Activated naive CD4-positive, alpha-beta T cell treated with anti-CD3 and anti-CD28 coated beads, Interleukin-2, amount 50 U/mL, for 24 hours (primary cell): ENCODE results near the gene NR2C1.
"Not testable (repeated sequence)": the region's sequence is repeated elsewhere in the genome, so short reads cannot be mapped to it uniquely, and the experiment has no call there.

Experiments used
- H3K27ac Mint-ChIP-seq: one replicate; pipeline ENCODE4 v1.8.0; 2021; ENCODE audit warnings: mild to moderate bottlenecking, mixed read lengths
- H3K27me3 Mint-ChIP-seq: one replicate; pipeline ENCODE4 v1.8.0; 2021; ENCODE audit warnings: mixed read lengths
- H3K36me3 Mint-ChIP-seq: one replicate; pipeline ENCODE4 v1.8.0; 2021; ENCODE audit warnings: mixed read lengths
- H3K4me1 Mint-ChIP-seq: one replicate; pipeline ENCODE4 v1.8.0; 2021; ENCODE audit warnings: mixed read lengths
- H3K4me3 Mint-ChIP-seq: one replicate; pipeline ENCODE4 v1.8.0; 2021; ENCODE audit warnings: mild to moderate bottlenecking, mixed read lengths
- H3K9me3 Mint-ChIP-seq: one replicate; pipeline ENCODE4 v1.8.0; 2021; ENCODE audit warnings: mixed read lengths

NR2C1 gene

DNA sequence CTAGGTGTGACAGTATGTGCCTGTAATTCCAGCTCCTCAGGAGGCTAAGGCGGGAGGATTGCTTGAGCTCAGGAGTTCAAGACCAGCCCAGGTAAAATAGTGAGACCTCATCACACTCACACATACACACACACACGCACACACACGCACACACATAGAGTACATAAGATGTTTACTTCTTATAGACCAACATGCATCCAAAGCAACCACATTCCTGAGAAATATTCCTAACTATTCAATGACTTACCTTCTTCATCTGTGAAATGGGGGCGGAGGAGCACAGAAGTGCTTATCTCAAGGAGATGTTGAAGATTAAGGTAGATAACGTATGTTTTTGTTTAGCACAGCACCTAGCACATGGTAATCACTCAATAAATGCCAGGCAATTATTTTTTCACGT, 76.4 kb downstream of the NR2C1 start:
- no peak overlapping the region for H3K27ac Mint-ChIP-seq
- H3K4me1 Mint-ChIP-seq, result peaks cover 61% of the 10 kb centered on the region
- H3K4me3 Mint-ChIP-seq, result no peak overlapping the region
- H3K36me3 Mint-ChIP-seq, result peaks cover 8% of the 10 kb centered on the region
- H3K9me3 Mint-ChIP-seq, result no peaks in the 10 kb centered on the region
- no peaks in the 10 kb centered on the region for H3K27me3 Mint-ChIP-seq

- no peaks in the 10 kb centered on the region for H3K27me3 Mint-ChIP-seq
- H3K36me3 Mint-ChIP-seq, result peaks cover 10% of the 10 kb centered on the region
- H3K4me3 Mint-ChIP-seq, result no peak overlapping the region
- peak overlapping the region; percentile 4 for H3K27ac Mint-ChIP-seq
- H3K9me3 Mint-ChIP-seq, result no peaks in the 10 kb centered on the region
- peaks cover 60% of the 10 kb centered on the region for H3K4me1 Mint-ChIP-seq
Observed at GRCh38 chr12:94994312-94994711, 79.1 kb downstream of the NR2C1 start.

GRCh38 chr12:94993855-94994254, 79.6 kb downstream of the NR2C1 start:
- H3K4me3 Mint-ChIP-seq, H3K9me3 Mint-ChIP-seq, H3K27me3 Mint-ChIP-seq, H3K27ac Mint-ChIP-seq: not testable (repeated sequence)
- peaks cover 10% of the 10 kb centered on the region for H3K36me3 Mint-ChIP-seq
- H3K4me1 Mint-ChIP-seq, result peaks cover 60% of the 10 kb centered on the region

GRCh38 chr12:94990222-94990621, 83.2 kb downstream of the NR2C1 start:
- H3K27ac Mint-ChIP-seq, result peak overlapping the region; percentile 25
- H3K9me3 Mint-ChIP-seq, result no peaks in the 10 kb centered on the region
- peaks cover 68% of the 10 kb centered on the region for H3K4me1 Mint-ChIP-seq
- peaks cover 8% of the 10 kb centered on the region for H3K36me3 Mint-ChIP-seq
- no peaks in the 10 kb centered on the region for H3K27me3 Mint-ChIP-seq
- H3K4me3 Mint-ChIP-seq, result peak overlapping the region; percentile 0

DNA sequence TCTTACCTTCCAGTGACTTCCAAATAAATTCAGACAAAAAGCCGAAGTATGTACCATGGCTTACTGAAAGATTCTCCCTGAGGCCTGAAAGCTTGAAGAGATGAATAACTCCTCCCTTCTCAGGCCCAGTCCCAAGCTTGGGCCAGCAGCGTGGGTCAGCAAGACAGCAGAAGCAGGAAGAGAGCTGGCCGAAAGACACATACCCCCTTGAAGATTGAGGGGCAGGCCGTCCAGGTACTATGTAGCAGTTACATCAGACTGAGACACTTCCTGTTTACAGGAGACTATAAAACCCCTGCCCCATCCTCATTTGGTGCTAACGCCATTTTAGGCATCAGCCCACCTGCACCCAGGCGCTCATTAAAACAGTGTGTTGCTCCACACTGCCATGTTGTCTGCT, 84.9 kb downstream of the NR2C1 start:
- Mint-ChIP-seq H3K36me3 (peaks cover 8% of the 10 kb centered on the region), H3K4me3 (peak overlapping the region; percentile 8), H3K9me3 (no peaks in the 10 kb centered on the region), H3K4me1 (peaks cover 66% of the 10 kb centered on the region), H3K27ac (peak overlapping the region; percentile 90), H3K27me3 (no peaks in the 10 kb centered on the region)

DNA sequence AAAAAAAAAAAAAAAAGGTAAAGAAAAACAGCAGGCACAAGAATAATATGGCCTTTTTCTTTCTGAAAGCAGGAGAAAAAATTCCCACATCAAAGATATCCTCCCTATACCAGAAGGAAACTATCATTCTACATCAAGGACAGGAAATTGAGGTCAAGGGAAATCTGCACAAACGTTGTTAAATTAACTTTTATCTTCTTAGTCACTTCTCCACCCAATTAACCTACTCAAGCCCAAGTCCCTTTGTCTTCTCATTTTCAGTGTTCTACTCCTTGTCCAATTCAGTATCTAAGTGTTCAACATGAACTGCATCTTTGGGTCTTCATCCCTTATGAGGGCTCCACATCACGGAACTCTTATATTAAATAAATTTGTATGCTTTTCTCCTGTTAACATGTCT, 85.6 kb downstream of the NR2C1 start:
- Mint-ChIP-seq H3K27me3 (no peaks in the 10 kb centered on the region), H3K27ac (peak overlapping the region; percentile 75), H3K4me1 (peaks cover 72% of the 10 kb centered on the region), H3K4me3 (peak overlapping the region; percentile 30), H3K36me3 (peaks cover 13% of the 10 kb centered on the region), H3K9me3 (no peaks in the 10 kb centered on the region)

DNA sequence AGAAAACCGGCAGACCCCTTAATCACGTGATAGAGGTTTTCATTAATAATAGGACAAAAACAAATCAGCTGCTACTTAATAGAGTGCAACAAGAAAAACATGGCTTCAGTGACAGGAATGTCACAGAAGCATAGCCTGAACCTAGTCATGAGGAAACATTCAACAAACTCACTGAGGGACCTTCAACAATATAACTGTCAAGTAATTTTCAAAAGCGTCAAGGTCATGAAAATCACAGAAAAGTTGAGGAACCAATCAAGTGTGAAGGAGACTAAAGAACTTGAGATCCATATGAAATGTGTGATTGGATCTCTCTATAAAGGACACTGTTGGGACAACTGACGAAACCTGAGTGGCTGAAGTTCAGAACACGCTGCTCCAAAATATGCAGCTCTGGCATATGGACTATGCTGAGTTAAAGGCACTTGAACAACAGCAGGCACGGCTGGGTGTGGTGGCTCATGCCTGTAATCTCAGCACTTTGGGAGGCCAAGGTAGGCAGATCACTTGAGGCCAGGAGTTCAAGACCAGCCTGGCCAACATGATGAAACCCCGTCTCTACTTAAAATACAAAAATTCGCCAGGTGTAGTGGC, 86.2 kb downstream of the NR2C1 start:
- peak overlapping the region; percentile 17 for H3K4me3 Mint-ChIP-seq
- H3K36me3 Mint-ChIP-seq, result peaks cover 9% of the 10 kb centered on the region
- no peaks in the 10 kb centered on the region for H3K9me3 Mint-ChIP-seq
- H3K4me1 Mint-ChIP-seq, result peaks cover 72% of the 10 kb centered on the region
- no peaks in the 10 kb centered on the region for H3K27me3 Mint-ChIP-seq
- peak overlapping the region; percentile 85 for H3K27ac Mint-ChIP-seq

GRCh38 chr12:94985099-94985498, 88.3 kb downstream of the NR2C1 start:
- Mint-ChIP-seq H3K27ac (peak overlapping the region; percentile 5), H3K4me1 (peaks cover 82% of the 10 kb centered on the region)
- H3K4me3 Mint-ChIP-seq, H3K27me3 Mint-ChIP-seq, H3K9me3 Mint-ChIP-seq, H3K36me3 Mint-ChIP-seq: not testable (repeated sequence)

- no peaks in the 10 kb centered on the region for H3K27me3 Mint-ChIP-seq
- peak overlapping the region; percentile 88 for H3K27ac Mint-ChIP-seq
- H3K4me3 Mint-ChIP-seq, result no peak overlapping the region
- H3K36me3 Mint-ChIP-seq, result peaks cover 5% of the 10 kb centered on the region
- H3K9me3 Mint-ChIP-seq, result no peaks in the 10 kb centered on the region
- peaks cover 75% of the 10 kb centered on the region for H3K4me1 Mint-ChIP-seq
Observed at GRCh38 chr12:94983321-94983720, 90.1 kb downstream of the NR2C1 start.

- Mint-ChIP-seq H3K9me3 (no peaks in the 10 kb centered on the region), H3K36me3 (peaks cover 5% of the 10 kb centered on the region), H3K27ac (peak overlapping the region; percentile 1), H3K4me1 (peaks cover 75% of the 10 kb centered on the region), H3K27me3 (no peaks in the 10 kb centered on the region), H3K4me3 (peak overlapping the region; percentile 8)
Observed at GRCh38 chr12:94982456-94982855, 91.0 kb downstream of the NR2C1 start.

- Mint-ChIP-seq H3K9me3 (no peaks in the 10 kb centered on the region), H3K4me1 (peaks cover 78% of the 10 kb centered on the region), H3K27ac (peak overlapping the region; percentile 76), H3K4me3 (no peak overlapping the region), H3K36me3 (peaks cover 5% of the 10 kb centered on the region), H3K27me3 (no peaks in the 10 kb centered on the region)
Observed at GRCh38 chr12:94980577-94980976, 92.8 kb downstream of the NR2C1 start.

DNA sequence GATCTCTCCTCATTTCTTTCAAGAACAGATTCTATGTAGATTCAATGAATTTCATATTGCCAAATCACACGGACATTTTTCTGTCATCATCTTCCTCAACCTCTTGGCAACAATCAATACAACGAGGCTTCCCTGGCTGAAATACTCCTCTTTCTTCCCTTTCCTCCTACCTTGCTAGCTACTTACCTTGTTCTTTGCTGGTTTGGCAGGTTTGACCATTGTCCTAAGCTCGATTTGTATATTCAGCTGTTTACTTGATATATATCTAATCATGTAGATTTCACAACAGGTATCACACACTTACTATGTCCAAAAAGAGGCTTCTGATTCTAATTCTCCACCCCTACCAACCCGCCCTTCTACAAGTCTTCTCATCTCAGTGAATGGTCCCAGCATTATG, 93.5 kb downstream of the NR2C1 start:
- peaks cover 81% of the 10 kb centered on the region for H3K4me1 Mint-ChIP-seq
- H3K27ac Mint-ChIP-seq, result peak overlapping the region; percentile 52
- peaks cover 7% of the 10 kb centered on the region for H3K36me3 Mint-ChIP-seq
- no peaks in the 10 kb centered on the region for H3K9me3 Mint-ChIP-seq
- H3K27me3 Mint-ChIP-seq, result no peaks in the 10 kb centered on the region
- H3K4me3 Mint-ChIP-seq, result no peak overlapping the region

- H3K27me3 Mint-ChIP-seq, result no peaks in the 10 kb centered on the region
- H3K9me3 Mint-ChIP-seq, result no peaks in the 10 kb centered on the region
- peaks cover 72% of the 10 kb centered on the region for H3K4me1 Mint-ChIP-seq
- no peak overlapping the region for H3K27ac Mint-ChIP-seq
- H3K4me3 Mint-ChIP-seq, result no peak overlapping the region
- peaks cover 3% of the 10 kb centered on the region for H3K36me3 Mint-ChIP-seq
Observed at GRCh38 chr12:94977766-94978468, 95.5 kb downstream of the NR2C1 start.

DNA sequence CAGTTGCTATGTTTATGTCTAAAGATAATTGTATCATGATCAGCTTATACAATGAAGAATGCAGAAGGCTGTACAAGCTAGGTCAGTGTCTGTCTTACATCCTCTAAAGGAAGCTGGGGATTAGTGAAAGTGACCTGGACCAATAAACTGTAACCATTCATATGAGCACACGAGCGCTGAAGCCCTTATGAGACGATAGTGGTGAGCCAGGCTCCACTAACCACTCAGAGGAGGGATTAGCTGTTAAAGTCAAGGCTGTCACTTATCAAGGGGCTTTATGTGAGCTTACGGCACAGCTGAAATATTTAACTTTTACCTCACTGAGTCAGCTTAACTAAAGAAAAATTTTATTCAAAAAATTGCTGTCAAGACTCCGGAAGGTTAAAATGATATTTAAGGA, 100.2 kb downstream of the NR2C1 start:
- no peaks in the 10 kb centered on the region for H3K9me3 Mint-ChIP-seq
- peaks cover 20% of the 10 kb centered on the region for H3K36me3 Mint-ChIP-seq
- no peak overlapping the region for H3K4me3 Mint-ChIP-seq
- H3K4me1 Mint-ChIP-seq, result peaks cover 34% of the 10 kb centered on the region
- no peak overlapping the region for H3K27ac Mint-ChIP-seq
- H3K27me3 Mint-ChIP-seq, result no peaks in the 10 kb centered on the region

- Mint-ChIP-seq H3K27me3 (no peaks in the 10 kb centered on the region), H3K4me3 (no peak overlapping the region), H3K27ac (peak overlapping the region; percentile 4), H3K36me3 (peaks cover 20% of the 10 kb centered on the region), H3K4me1 (peaks cover 30% of the 10 kb centered on the region), H3K9me3 (no peaks in the 10 kb centered on the region)
Observed at GRCh38 chr12:94972795-94973194, 100.6 kb downstream of the NR2C1 start.

DNA sequence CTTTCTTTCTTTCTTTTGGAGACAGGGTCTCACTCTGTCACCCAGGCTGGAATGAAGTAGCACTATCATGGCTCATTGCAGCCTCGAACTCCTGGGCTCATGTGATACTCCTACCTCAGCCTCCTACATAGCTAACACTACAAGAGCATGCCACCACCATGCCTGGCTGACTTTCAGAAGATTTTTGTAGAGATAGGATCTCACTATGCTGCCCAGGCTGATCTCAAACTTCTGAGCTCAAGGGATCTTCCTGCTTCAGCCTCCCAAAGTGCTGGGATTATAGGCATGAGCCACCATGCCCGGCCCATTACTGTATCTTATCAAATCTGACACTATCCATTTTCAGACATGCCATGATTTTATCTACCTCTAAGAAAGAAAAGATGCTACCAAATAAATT, 101.5 kb downstream of the NR2C1 start:
- H3K4me3 Mint-ChIP-seq, result no peak overlapping the region
- H3K27me3 Mint-ChIP-seq, result no peaks in the 10 kb centered on the region
- peaks cover 20% of the 10 kb centered on the region for H3K36me3 Mint-ChIP-seq
- H3K27ac Mint-ChIP-seq, result no peak overlapping the region
- no peaks in the 10 kb centered on the region for H3K9me3 Mint-ChIP-seq
- peaks cover 21% of the 10 kb centered on the region for H3K4me1 Mint-ChIP-seq

- Mint-ChIP-seq H3K4me3 (no peak overlapping the region), H3K4me1 (peaks cover 10% of the 10 kb centered on the region), H3K27me3 (no peaks in the 10 kb centered on the region), H3K36me3 (peaks cover 20% of the 10 kb centered on the region), H3K9me3 (no peaks in the 10 kb centered on the region), H3K27ac (no peak overlapping the region)
Observed at GRCh38 chr12:94970560-94970959, 102.9 kb downstream of the NR2C1 start.
